SK-N-SH (cell line): Measurements from ENCODE around the gene IGF1R. TPM values are rescaled to one million over a fixed set of nuclear protein-coding genes. Genes with fewer than 3 reads are reported as not detected.

Experiments
- CTCF ChIA-PET: fragments of 300-600, 350-600 bp; formaldehyde crosslinking; extraction: SDS; loops from one replicate; lab custom pipeline; 2021; lab: Yijun Ruan, JAX
- POLR2A ChIA-PET: fragments of 350-600 bp; sonication (Branson Sonifier 250); formaldehyde crosslinking; extraction: SDS; loops from one replicate; lab custom pipeline; 2020; ENCODE audit warnings: antibody characterized with exemption, inconsistent platforms; lab: Yijun Ruan, JAX
- DNase-seq: peaks from one replicate; pipeline ENCODE4 v3.0.0; 2012
- H2AFZ ChIP-seq: fragments of 200-600 bp; sonication (generic); 2 replicates; pipeline ENCODE4 v1.8.1; 2016; ENCODE audit warnings: antibody characterized with exemption, mild to moderate bottlenecking, low read depth
- H3F3A ChIP-seq: fragments of 200-600 bp; sonication (generic); replicated peaks from 2 replicates; pipeline ENCODE3; 2016; ENCODE audit warnings: antibody characterized with exemption, mild to moderate bottlenecking; ENCODE audit not compliant: insufficient read depth
- H3K27ac ChIP-seq, 2 experiments: fragments of 200-500 bp in 1 of 2; fragments of 200-600 bp in 1 of 2; sonication (Bioruptor generic) in 1 of 2; sonication (generic), shearing (Covaris generic) in 1 of 2; 2 replicates each; pipeline versions ENCODE4 v1.5.1 to v1.6.1; 2014 to 2016; ENCODE audit warnings: low read depth in 2 of 2, inconsistent platforms in 1 of 2, low read length in 1 of 2, mild to moderate bottlenecking in 1 of 2, mixed read lengths in 1 of 2
- H3K27me3 ChIP-seq: fragments of 200-600 bp; sonication (generic), shearing (Covaris generic); 2 replicates; pipeline ENCODE4 v1.6.1; 2016; ENCODE audit warnings: mixed run types; ENCODE audit not compliant: insufficient read depth
- H3K36me3 ChIP-seq, 2 experiments: fragments of 200-500 bp in 1 of 2; fragments of 200-600 bp in 1 of 2; sonication (Bioruptor generic) in 1 of 2; sonication (generic) in 1 of 2; replicated peaks in 1 of 2; 2 replicates each; pipeline versions ENCODE3 to v1.5.1; 2014 to 2016; ENCODE audit warnings: low read length in 1 of 2, mild to moderate bottlenecking in 1 of 2; ENCODE audit not compliant: insufficient read depth in 2 of 2, control insufficient read depth in 1 of 2
- H3K4me1 ChIP-seq, 2 experiments: fragments of 200-500 bp in 1 of 2; fragments of 200-600 bp in 1 of 2; sonication (Bioruptor generic) in 1 of 2; sonication (generic), shearing (Covaris generic) in 1 of 2; 2 replicates each; pipeline versions ENCODE4 v1.5.1 to v1.6.1; 2014 to 2016; ENCODE audit warnings: low read depth in 1 of 2, low read length in 1 of 2, mixed run types in 1 of 2; ENCODE audit not compliant: insufficient read depth in 2 of 2, control insufficient read depth in 1 of 2
- H3K4me2 ChIP-seq: fragments of 200-600 bp; sonication (generic), shearing (Covaris generic); 2 replicates; pipeline ENCODE4 v1.6.1; 2017; ENCODE audit warnings: mixed run types
- H3K4me3 ChIP-seq, 2 experiments: fragments of 200-500 bp in 1 of 2; fragments of 200-600 bp in 1 of 2; sonication (Bioruptor generic) in 1 of 2; sonication (generic), shearing (Covaris generic) in 1 of 2; 2 replicates each; pipeline versions ENCODE4 v1.5.1 to v1.8.1; 2014 to 2016; ENCODE audit warnings: low read depth in 2 of 2, inconsistent platforms in 1 of 2, low read length in 1 of 2, mild to moderate bottlenecking in 1 of 2, mixed read lengths in 1 of 2, moderate library complexity in 1 of 2
- H3K79me2 ChIP-seq: fragments of 200-600 bp; sonication (generic); 2 replicates; pipeline ENCODE4 v1.8.1; 2017; ENCODE audit warnings: mild to moderate bottlenecking; ENCODE audit not compliant: insufficient read depth
- H3K9ac ChIP-seq: fragments of 200-600 bp; sonication (generic); 2 replicates; pipeline ENCODE4 v1.6.1; 2017; ENCODE audit warnings: mixed run types
- H3K9me2 ChIP-seq: fragments of 200-600 bp; sonication (generic); 2 replicates; pipeline ENCODE4 v1.6.1; 2017; ENCODE audit warnings: mixed run types
- H3K9me3 ChIP-seq: fragments of 200-600 bp; sonication (generic); 2 replicates; pipeline ENCODE4 v1.6.1; 2017; ENCODE audit warnings: mixed run types, mild to moderate bottlenecking, moderate library complexity
- H4K20me1 ChIP-seq: fragments of 200-600 bp; sonication (generic); 2 replicates; pipeline ENCODE4 v1.6.1; 2017; ENCODE audit warnings: mild to moderate bottlenecking, mixed run types; ENCODE audit not compliant: insufficient read depth
- CHD2 ChIP-seq: fragments of 150-350 bp; IDR thresholded peaks from 2 replicates; pipeline ENCODE4 v1.6.1; 2018; ENCODE audit warnings: low read length; ENCODE audit not compliant: partially characterized antibody
- CTCF ChIP-seq: fragments of 200-600 bp; sonication (generic); IDR thresholded peaks from 2 replicates; pipeline ENCODE4 v1.6.1; 2017; ENCODE audit warnings: antibody characterized with exemption, mild to moderate bottlenecking, moderate library complexity
- ELF1 ChIP-seq: IDR thresholded peaks from 2 replicates; pipeline ENCODE4 v1.4.0; 2012
- EP300 ChIP-seq, 2 experiments: IDR thresholded peaks; 2 replicates each; pipeline versions ENCODE4 v1.4.0 to v1.6.1; 2012; ENCODE audit warnings: borderline replicate concordance in 1 of 2, low read depth in 1 of 2, low read length in 1 of 2
- EZH2phosphoT487 ChIP-seq: fragments of 200-600 bp; sonication (generic); IDR thresholded peaks from 2 replicates; pipeline ENCODE4 v1.6.1; 2017; ENCODE audit warnings: low read depth, mixed run types, mild to moderate bottlenecking, antibody characterized with exemption, moderate library complexity, borderline replicate concordance
- FOXM1 ChIP-seq: IDR thresholded peaks from 2 replicates; pipeline ENCODE4 v1.4.0; 2012; ENCODE audit warnings: low read depth, mild to moderate bottlenecking
- GABPA ChIP-seq: IDR thresholded peaks from 2 replicates; pipeline ENCODE4 v1.4.0; 2012; ENCODE audit warnings: low read depth, mild to moderate bottlenecking
- GATA2 ChIP-seq: sonication (generic); formaldehyde crosslinking; IDR thresholded peaks from 2 replicates; pipeline ENCODE4 v1.5.0; 2020; ENCODE audit warnings: mild to moderate bottlenecking, missing genetic modification reagents
- IRF3 ChIP-seq: fragments of 150-350 bp; IDR thresholded peaks from 2 replicates; pipeline ENCODE4 v1.6.1; 2016; ENCODE audit warnings: mild to moderate bottlenecking, low read depth, low read length
- JUND ChIP-seq: IDR thresholded peaks from 2 replicates; pipeline ENCODE4 v1.4.0; 2012
- MXI1 ChIP-seq: IDR thresholded peaks from 2 replicates; pipeline ENCODE4 v1.6.1; 2012; ENCODE audit warnings: mild to moderate bottlenecking, low read depth, low read length, improper control_type of control experiment
- NFIC ChIP-seq: IDR thresholded peaks from 2 replicates; pipeline ENCODE4 v1.4.0; 2012; ENCODE audit warnings: borderline replicate concordance
- NRF1 ChIP-seq: IDR thresholded peaks from 2 replicates; pipeline ENCODE4 v1.6.1; 2012; ENCODE audit warnings: low read depth, mild to moderate bottlenecking, low read length
- PBX3 ChIP-seq: IDR thresholded peaks from 2 replicates; pipeline ENCODE4; 2012
- RCOR1 ChIP-seq: fragments of 150-350 bp; IDR thresholded peaks from 2 replicates; pipeline ENCODE4 v1.6.1; 2017; ENCODE audit warnings: antibody characterized with exemption, low read length
- REST ChIP-seq: IDR thresholded peaks from 2 replicates; pipeline ENCODE4 v1.6.1; 2012; ENCODE audit warnings: mild to moderate bottlenecking, low read depth, low read length, moderate library complexity
- RFX5 ChIP-seq: IDR thresholded peaks from 2 replicates; pipeline ENCODE4 v1.6.1; 2012; ENCODE audit warnings: mild to moderate bottlenecking, improper control_type of control experiment, low read length
- USF1 ChIP-seq: IDR thresholded peaks from 2 replicates; pipeline ENCODE4 v1.4.0; 2012; ENCODE audit warnings: low read depth, borderline replicate concordance
- WGBS: methylation state at CpG from one replicate; pipeline ENCODE4 v1.1.6; 2017; ENCODE audit warnings: low lambda C conversion rate; 5-methylcytosine and 5-hydroxymethylcytosine counted together
- polyA plus RNA-seq, 3 experiments: library from polyadenylated mRNA; depleted of rRNA; stranded (reverse); fragments of >200 nt; gene quantifications; 2 replicates each; pipeline ENCODE4 v1.2.3, GENCODE V29; 2012

Gene IGF1R
- polyA plus RNA-seq, 1 of the 3 experiments (the other 2 are of a cell fraction) = 9.5 TPM

DNA sequence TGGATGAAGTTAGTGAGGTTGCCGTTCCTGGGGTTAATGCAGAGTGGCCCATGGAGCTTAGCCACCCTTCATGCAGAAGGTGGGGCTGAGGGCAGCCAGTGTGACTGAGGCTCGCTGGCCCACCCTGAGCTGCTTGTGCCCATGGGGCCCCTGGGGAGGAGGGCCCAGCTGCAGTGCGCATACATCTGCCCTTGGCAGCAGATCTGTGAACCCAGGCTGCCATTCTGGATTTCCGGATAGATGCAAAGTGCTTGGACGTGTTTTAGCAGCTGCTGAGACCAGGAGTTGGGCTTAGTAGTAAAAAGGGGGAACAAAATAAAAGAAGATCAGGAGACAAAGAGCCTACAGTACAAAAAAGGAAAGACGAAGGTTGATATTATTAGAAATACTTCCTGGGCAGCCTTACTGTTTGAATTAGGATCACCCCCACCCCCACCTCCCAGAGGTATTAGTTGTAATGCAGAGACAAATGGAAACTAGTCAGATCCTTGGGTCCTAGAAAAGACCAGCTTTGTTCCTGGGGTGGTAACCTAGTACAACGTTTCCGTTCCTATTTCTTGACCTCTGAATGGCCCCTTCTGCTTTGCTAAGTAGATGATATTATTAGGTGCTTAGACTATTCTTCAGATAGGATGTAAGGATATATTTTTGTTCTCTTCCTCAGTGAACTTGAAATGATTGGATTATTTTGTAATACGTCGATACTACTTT, 70.2 kb downstream of the IGF1R start:
- Histone ChIP-seq H3K4me1 (peaks cover 32 to 76% of the 10 kb centered on the region in 2 experiments), H3K9ac (no peak overlapping the region), H3K79me2 (peaks cover 98% of the 10 kb centered on the region), H2AFZ (no peak overlapping the region), H3K9me3 (no peaks in the 10 kb centered on the region), H3F3A (peaks cover 5% of the 10 kb centered on the region), H3K4me3 (no peak overlapping the region), H3K9me2 (no peaks in the 10 kb centered on the region), H4K20me1 (peaks cover 16% of the 10 kb centered on the region; the same call in 1 of the 2 replicates), H3K27ac (peak overlapping the region in 1 of 2 experiments; percentile 43; a peak in 1 of 4 replicates), H3K27me3 (no peaks in the 10 kb centered on the region), H3K4me2 (0 out of 2 replicates have a peak overlapping the region, but pooled peaks have one; percentile 14), H3K36me3 (no peaks in the 10 kb centered on the region)
- ChIA-PET POLR2A (no interaction called here), CTCF (interaction anchor here (1.3 to 1.5 kb wide), 4 partner anchors 9 to 340 kb away, joined by 3 to 5 read pairs (median 4); no protein-coding TSS in a partner anchor)
- no peak for DNase-seq
- TF ChIP-seq CHD2 (no peak), EZH2phosphoT487 (no peak), IRF3 (no peak), GABPA (no peak), RFX5 (no peak), EP300 (IDR thresholded peaks at IDR 0.05; ENCODE audit: borderline replicate concordance in 1 of 2, low read depth in 1 of 2, low read length in 1 of 2) (no peak), NFIC (no peak), JUND (no peak), ELF1 (no peak), USF1 (no peak), MXI1 (no peak)
- WGBS = 83% methylated on average over 8 of the region's 10 CpGs

- Histone ChIP-seq H3K36me3 (no peaks in the 10 kb centered on the region), H3K79me2 (peaks cover 98% of the 10 kb centered on the region), H3K27ac (peak overlapping the region in 1 of 2 experiments; percentile 43; a peak in 1 of 4 replicates), H3K9ac (no peak overlapping the region), H3K9me2 (no peaks in the 10 kb centered on the region), H3K4me3 (no peak overlapping the region), H3K4me1 (peaks cover 32 to 77% of the 10 kb centered on the region in 2 experiments), H3K4me2 (0 out of 2 replicates have a peak overlapping the region, but pooled peaks have one; percentile 2), H2AFZ (no peak overlapping the region), H3K27me3 (no peaks in the 10 kb centered on the region), H4K20me1 (peaks cover 13% of the 10 kb centered on the region; the same call in 1 of the 2 replicates), H3F3A (peaks cover 5% of the 10 kb centered on the region), H3K9me3 (no peaks in the 10 kb centered on the region)
- POLR2A ChIA-PET = no interaction called here
- CTCF ChIA-PET = interaction anchor here (1.3 to 1.5 kb wide), 5 partner anchors 9 to 339 kb away, joined by 3 to 5 read pairs (median 3); no protein-coding TSS in a partner anchor
- no peak for DNase-seq
- WGBS = 57% methylated on average over 4 of the region's 5 CpGs
- TF ChIP-seq FOXM1 (no peak), RCOR1 (no peak), NRF1 (no peak), PBX3 (no peak), CTCF (no peak), GATA2 (no peak), MXI1 (no peak), REST (no peak)
Observed at GRCh38 chr15:98719137-98719740, 70.9 kb downstream of the IGF1R start.
